GM23338 (cell line): Measurements from ENCODE around the gene VGLL4.

Source experiments
- CREB1 ChIP-seq: fragments of 250-450 bp; sonication (Bioruptor Pico); IDR thresholded peaks from 2 replicates; pipeline ENCODE4 v1.5.0; 2020; ENCODE audit warnings: low read depth, mild to moderate bottlenecking, moderate library complexity
- CTCF ChIP-seq, 2 experiments: fragments of 200-600 bp in 1 of 2; sonication (generic) in 1 of 2; conservative IDR thresholded peaks; 2 replicates each; pipeline versions ENCODE4 v1.5.1 to v1.6.1; 2016 to 2017; ENCODE audit warnings: antibody characterized with exemption in 2 of 2, low read depth in 2 of 2, mild to moderate bottlenecking in 2 of 2, moderate library complexity in 1 of 2
- ETS1 ChIP-seq: IDR thresholded peaks from 2 replicates; pipeline ENCODE4 v1.6.1; 2016; ENCODE audit warnings: antibody characterized with exemption
- EZH2 ChIP-seq: fragments of 200-600 bp; sonication (generic); IDR thresholded peaks from one replicate; pipeline ENCODE4 v1.8.0; 2017; ENCODE audit warnings: antibody characterized with exemption, mild to moderate bottlenecking, low read depth; ENCODE audit not compliant: unreplicated experiment
- EZH2phosphoT487 ChIP-seq: fragments of 200-600 bp; sonication (generic); IDR thresholded peaks from one replicate; pipeline ENCODE4 v1.8.1; 2018; ENCODE audit warnings: antibody characterized with exemption; ENCODE audit not compliant: unreplicated experiment
- JUNB ChIP-seq: IDR thresholded peaks from one replicate; pipeline ENCODE4 v1.6.1; 2016; ENCODE audit warnings: antibody characterized with exemption; ENCODE audit not compliant: unreplicated experiment
- NANOG ChIP-seq: IDR thresholded peaks from 2 replicates; pipeline ENCODE4 v1.6.1; 2016; ENCODE audit warnings: antibody characterized with exemption, borderline replicate concordance
- POLR2AphosphoS5 ChIP-seq: IDR thresholded peaks from 2 replicates; pipeline ENCODE4 v1.6.1; 2016; ENCODE audit warnings: antibody characterized with exemption, low read depth
- REST ChIP-seq: IDR thresholded peaks from one replicate; pipeline ENCODE4 v1.6.1; 2018; ENCODE audit warnings: antibody characterized with exemption; ENCODE audit not compliant: unreplicated experiment
- STAT1 ChIP-seq: IDR thresholded peaks from one replicate; pipeline ENCODE4 v1.6.1; 2016; ENCODE audit warnings: antibody characterized with exemption; ENCODE audit not compliant: unreplicated experiment
- ZNF114 ChIP-seq: fragments of 250-450 bp; sonication (Bioruptor Pico); IDR thresholded peaks from 2 replicates; pipeline ENCODE4 v1.5.0; 2020; ENCODE audit warnings: mild to moderate bottlenecking, moderate library complexity
- ZNF462 ChIP-seq: fragments of 250-450 bp; sonication (Bioruptor Pico); IDR thresholded peaks from 2 replicates; pipeline ENCODE4 v1.5.0; 2020; ENCODE audit warnings: mild to moderate bottlenecking, moderate library complexity

GRCh38 chr3:11569156-11569741 lies 74.5 kb downstream of the VGLL4 start:
- TF ChIP-seq CTCF (conservative IDR thresholded peaks at IDR 0.05; ENCODE audit: low read depth in 2 of 2) = no peak
- TF ChIP-seq EZH2phosphoT487 = no peak
- no peak for TF ChIP-seq POLR2AphosphoS5
- no peak for TF ChIP-seq EZH2
- no peak for TF ChIP-seq CREB1 (CRISPR knock-in tag)
- no peak for TF ChIP-seq REST
- no peak for TF ChIP-seq ETS1
- TF ChIP-seq STAT1 = no peak
- TF ChIP-seq ZNF114 (CRISPR knock-in tag) = no peak
- no peak for TF ChIP-seq JUNB
- TF ChIP-seq NANOG = no peak
- no peak for TF ChIP-seq ZNF462 (CRISPR knock-in tag)
